GM21526 (cell line): Measurements from ENCODE around the gene TRMT2A.

Experiments used
- ATAC-seq: cut with Tn5 transposase; IDR thresholded peaks from one replicate; pipeline ENCODE4 v1.9.1; 2021; ENCODE audit warnings: moderate library complexity; ENCODE audit not compliant: unreplicated experiment, low FRiP score

Gene TRMT2A

GRCh38 chr22:20066617-20067383, 50.2 kb downstream of the TRMT2A start:
- no peak for ATAC-seq

DNA sequence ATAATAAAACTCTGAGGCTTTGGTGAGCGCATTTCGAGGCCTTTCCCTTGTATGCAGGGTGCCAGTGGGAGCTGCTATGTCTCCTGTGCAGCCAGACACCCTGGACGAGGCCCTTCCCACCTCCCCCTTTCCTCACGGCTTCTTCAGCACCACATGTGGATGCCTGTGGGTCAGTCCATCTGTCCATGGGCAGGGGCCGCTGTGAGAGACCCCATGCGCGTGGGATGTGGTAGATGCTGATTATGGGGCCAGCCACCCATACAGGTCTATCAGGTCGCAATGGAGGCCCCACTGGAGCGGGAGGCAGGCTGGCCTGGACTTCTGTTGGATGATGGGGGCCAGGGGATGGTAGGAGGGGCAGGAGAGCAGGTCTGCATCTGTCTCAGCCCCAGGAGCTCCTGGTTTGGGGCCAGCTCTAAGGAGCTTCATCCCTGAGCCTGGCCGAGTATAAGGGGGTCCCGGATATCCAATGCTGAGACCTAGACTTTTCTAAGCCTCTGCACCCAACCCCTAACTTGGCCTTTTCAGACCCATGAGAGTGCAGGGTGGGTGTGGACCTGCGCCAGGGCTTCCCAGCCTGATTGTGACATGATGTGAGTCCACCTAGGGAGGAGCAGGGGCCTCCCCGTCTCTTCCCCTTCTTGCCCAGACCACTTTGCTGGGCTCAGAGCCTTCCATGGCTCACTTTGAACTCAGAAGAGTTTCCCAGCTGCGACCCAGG, 51.0 kb downstream of the TRMT2A start:
- ATAC-seq, result no peak

GRCh38 chr22:20064545-20065262, 52.3 kb downstream of the TRMT2A start:
- ATAC-seq, result no peak

DNA sequence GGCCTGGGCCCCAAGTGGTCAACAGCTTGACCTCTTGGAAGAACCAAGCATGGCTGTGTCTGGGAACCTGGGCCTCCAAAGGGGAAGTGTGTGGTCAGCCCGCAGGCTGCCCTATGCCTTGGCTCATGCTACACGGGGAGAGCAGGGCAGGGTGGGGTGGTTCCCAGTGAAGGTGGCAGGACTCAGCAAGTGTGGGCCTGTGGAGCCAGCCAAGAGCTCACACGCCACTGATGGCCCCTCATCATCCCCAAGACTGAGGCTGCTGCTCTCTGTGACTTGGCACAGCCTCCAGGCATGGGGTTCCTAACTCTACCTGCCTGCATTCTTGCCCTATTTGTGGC, 52.9 kb downstream of the TRMT2A start:
- no peak for ATAC-seq

- ATAC-seq, result no peak
These were observed 53.5 kb downstream of the TRMT2A start for GRCh38 chr22:20063271-20064139.

GRCh38 chr22:20062766-20063083, 54.3 kb downstream of the TRMT2A start:
- ATAC-seq, result no peak

DNA sequence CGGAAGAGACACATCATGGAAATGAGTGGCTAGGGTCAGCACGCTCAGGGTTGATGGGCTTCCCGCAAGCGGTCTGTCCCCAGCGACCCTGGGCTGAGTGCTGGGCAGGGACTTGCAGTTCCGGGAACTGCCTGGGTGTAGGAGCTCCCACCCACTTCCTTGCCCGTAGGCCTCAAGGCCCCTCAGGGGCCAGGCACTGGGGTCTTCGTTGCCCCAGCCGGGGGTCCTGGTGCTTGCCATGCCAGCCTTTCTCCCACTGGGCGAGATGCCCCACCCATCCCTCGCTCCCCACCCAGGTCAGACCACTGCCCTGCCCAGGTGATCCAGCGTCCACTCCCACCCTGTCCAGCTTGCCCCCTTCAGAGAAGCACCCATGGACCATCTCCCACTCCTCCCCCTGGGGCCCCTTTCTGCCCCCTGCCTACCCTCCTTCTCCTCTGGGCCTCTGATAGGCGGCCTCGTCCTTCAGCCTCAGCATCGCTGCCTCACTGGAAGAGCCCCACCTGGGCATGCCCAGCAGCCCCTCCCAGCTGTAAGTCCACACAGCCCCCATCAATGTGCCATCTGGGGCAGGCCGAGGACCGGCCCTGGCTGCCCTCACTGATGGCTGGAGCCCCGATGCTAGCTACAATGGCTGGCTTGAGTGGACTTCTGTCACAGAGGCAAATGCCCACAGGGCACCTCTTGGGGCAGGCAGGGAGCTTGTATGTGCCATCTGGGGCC, 54.8 kb downstream of the TRMT2A start:
- ATAC-seq, result no peak
